Activated T-helper 1 cell treated with anti-CD3 and anti-CD28 coated beads, Interleukin-2, amount 50 U/mL, for 16 hours (primary cell): Measurements from ENCODE around the gene NCOR1.
"Not testable (repeated sequence)": the region's sequence is repeated elsewhere in the genome, so short reads cannot be mapped to it uniquely, and the experiment has no call there.

ENCODE experiments used
- DNase-seq, 2 donors: peaks; one replicate each; pipeline ENCODE4 v3.0.0-alpha.2; 2020; ENCODE audit warnings: low read depth in 1 of 2, low spot score in 1 of 2

The NCOR1 gene

DNA sequence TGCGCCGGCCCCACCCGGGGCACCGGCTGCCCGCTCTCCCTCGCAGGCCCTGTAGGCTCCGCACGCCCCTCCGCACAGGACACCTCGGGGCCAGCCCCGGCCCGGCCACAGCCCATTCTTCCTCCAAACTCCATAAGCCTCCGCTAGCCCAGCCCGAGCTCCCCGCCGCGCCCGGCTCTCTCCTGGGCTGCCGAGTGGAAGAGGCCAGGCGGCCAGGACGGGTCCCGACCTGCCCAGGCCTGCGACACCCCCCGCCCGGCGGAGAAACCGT is 397 bp downstream of the NCOR1 start:
- peak in 1 of 2 donors; percentile 7 for DNase-seq

DNA sequence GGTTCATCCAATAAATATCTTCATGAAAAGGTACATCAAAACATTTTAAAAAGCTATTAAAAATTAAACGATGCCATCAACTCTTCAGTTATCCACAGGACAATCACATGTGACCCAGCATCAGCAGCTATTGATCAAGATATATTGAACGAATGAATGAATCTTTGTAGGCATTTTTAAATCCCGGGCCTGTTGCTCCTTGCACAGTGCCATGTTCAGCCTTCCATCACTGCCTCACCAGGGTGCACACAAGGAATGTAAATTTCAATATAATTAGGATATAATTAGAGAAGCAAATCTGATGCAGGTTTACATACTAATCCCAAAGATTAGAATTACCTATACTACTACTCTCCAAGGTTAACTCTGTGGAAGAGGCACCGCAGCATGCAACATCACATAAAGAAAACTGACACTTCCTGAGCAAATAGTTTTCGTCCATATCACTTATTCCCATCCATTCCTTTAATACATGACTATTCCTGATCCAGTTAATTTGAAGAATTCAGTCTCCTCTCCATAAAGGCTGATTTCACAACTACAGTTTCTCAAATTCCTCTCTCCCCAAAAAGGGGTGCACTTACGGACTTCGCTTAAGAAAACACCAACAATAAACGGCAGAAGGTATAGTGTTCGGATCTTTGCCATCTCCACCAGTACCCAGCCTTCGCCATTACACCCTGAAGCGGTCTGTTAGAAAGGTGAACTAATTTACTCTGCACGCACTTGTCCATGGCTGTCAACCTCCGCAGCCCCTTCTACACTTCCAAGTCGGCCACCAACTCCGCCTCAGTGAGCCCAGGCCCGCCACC is 938 bp downstream of the NCOR1 start:
- no peak for DNase-seq

DNA sequence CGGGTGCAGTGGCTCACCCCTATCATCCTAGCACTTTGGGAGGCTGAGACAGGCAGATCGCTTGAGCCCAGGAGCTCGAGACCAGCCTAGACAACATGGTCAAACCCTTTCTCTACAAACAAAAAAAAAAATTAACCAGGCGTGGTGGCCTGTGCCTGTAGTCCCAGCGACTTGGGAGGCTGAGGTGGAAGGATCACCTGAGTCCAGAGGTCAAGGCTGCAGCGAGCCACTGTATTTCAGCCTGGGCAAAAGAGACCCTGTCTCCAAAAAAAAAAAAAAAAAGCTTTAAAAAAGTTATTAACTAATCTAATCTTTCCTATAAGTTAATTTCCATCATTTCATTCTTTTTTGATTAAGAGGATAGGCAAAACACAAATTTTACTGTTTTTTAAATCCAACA is 2.5 kb downstream of the NCOR1 start:
- no peak for DNase-seq

DNA sequence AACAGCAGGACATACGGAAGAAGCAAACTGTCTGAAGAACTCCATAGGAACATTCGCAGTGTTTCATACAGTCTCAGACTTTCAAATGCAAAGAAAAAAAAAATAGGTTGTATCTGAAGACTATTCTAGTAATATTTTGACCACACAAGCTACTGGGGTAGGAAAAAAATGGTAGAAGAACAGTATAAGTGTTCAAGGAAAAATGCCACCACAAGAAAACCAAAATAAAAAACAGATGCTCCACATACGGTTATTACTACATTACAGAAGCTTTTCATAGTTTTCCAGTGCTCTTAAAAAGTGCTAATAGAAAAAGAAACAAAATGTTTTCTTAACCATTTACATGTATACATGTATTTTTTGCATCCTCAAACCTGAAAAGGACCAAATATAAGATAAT is 3.7 kb downstream of the NCOR1 start:
- DNase-seq = no peak

DNA sequence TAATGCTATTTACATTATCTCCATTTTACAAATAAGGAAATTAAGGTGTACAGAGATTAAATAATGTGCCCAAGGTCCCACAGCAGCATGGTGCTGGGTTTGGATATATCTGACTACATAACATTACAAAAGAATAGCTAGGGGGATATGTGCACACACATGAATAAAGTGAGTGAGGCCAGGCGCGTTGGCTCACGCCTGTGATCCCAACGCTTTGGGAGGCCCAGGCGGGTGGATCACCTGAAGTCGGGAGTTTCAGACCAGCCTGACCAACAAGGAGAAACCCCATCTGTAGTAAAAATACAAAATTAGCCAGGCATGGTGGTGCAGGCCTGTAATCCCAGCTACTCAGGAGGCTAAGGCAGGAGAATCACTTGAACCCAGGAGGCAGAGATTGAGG is 10.6 kb downstream of the NCOR1 start:
- DNase-seq = not testable (repeated sequence)

DNA sequence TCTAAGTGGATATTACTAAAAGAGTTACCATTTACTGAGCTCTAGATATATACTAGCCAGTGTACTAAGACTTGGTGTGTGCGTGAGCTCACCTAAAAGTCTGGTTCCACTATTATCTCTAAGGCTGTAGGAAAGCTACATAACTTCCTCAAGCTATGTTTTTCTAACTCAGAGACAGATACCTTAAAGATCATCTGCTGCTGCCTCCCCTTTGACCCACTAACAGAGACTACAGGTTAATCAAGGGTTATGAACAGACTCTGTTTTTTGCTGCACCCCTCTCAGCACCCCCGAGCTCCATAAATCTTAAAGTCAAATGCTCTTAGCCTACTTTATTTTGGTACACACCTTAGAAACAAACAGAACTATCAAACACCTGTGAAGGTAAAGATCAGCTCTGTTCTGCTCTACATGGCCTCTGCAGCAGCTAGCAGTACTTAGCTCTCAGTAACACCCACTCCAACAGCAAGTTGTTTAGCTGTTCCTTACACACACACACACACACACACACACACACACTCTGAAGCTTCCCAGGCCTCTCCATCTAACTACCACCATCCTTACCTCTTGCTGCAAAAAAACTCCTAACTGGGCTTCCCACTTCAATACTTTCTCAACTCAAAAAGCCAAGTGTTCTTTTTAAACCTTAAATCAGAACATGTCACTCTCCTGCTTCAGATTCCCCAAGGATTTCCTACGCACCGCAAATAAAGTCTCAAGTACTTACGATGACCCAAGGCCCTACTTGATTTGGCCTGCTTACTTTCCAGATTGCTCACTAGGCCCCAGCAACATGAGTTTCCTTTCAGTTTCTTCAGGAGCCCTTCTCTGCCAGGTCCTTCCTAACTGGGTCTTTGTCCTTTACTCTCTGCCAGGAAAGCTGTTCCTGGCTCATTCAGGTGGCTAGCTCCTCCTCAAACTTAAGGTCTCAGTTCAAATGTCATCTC is 12.5 kb downstream of the NCOR1 start:
- DNase-seq = not testable (repeated sequence)

DNA sequence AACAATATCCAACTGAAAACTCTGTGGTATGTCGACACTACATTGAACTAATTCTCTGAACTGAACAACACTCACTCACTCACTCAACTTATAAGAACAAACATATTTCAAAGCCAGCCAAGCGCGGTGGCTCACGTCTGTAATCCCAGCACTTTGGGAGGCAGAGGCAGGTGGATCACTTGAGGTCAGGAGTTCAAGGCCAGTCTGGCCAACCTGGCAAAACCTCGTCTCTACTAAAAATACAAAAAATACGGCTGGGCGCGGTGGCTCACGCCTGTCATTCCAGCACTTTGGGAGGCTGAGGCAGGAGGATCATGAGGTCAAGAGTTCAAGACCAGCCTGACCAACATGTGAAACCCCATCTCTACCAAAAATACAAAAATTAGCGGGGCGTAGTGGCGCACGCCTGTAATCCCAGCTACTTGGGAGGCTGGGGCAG is 13.6 kb downstream of the NCOR1 start:
- not testable (repeated sequence) for DNase-seq

DNA sequence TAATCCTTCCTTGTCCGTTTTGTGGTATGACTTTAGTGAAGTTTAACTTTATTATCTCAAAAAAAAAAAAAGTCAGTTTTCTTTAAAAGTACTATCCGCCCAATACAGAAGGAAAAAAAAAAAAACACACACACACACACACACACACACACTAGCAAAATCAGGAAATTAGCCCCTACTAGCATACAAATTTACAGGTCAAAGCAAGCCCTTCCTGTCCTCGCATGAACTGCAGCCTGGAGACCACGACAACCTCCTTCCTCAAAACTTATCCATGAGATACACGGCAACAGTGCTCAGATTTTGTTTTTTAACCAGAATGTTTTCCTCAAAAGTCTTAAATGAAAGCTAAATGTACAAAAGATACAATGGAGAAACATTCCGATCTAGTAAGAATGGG is 16.2 kb downstream of the NCOR1 start:
- DNase-seq = no peak

DNA sequence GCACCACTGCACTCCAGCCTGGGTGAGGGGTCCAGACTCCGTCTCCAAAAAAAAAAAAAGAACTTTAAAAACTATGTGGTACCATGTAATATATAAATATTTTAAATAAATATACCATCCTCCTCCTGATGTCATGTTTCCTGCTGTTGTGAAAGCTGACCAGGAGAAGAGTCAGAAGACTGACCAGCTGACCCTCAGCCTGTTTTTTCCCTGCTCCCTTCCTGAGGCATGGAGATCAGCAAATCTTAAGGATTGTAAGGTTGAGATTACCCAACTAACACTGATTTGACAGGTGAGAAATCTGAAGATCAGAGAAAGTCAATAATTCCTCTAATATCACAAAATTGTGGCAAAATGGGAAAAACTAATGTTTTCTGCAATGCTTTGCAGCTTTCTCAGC is 18.1 kb downstream of the NCOR1 start:
- no peak for DNase-seq

DNA sequence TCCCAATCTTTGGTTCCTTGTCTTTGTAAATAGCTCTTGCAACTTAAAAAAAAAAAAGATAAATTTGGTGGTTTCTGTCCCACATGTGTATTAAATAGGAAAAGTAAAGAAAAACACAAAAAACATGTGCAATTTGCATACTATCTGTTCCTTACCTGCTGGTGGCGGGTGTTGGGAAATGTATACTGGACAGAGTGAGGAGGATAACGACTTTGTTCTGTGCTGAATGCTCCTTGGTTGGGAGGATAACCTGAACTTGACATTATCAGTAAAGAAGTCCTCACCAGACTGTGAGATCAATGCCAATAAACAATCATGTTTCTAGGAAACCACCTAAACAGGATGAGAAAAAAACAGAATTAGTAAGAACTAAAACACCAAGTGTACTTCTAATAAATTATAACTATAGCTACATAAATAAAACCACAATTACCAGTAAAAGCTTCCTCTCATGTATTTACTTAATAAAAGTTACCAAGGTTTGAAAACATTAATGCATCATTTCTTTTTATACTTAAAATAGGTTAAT is 21.0 kb downstream of the NCOR1 start:
- not testable (repeated sequence) for DNase-seq

DNA sequence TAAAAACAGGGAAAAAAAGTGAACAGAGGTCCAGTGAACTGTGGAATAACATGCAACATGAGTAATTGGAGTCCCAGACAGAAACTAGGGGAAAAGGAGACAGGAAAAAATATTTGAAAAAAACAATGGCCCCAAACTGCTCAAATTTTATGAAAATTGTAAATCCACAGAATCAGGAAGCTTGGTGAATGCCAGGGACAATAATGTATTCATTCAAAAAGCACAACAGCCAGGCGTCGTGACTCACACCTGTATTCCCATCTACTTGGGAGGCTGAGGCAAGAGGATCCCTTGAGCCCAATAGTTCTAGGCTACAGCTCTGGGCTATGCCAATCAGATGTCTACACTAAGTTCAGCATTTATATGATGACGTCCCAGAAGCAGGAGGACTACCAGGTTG is 23.7 kb downstream of the NCOR1 start:
- no peak for DNase-seq

DNA sequence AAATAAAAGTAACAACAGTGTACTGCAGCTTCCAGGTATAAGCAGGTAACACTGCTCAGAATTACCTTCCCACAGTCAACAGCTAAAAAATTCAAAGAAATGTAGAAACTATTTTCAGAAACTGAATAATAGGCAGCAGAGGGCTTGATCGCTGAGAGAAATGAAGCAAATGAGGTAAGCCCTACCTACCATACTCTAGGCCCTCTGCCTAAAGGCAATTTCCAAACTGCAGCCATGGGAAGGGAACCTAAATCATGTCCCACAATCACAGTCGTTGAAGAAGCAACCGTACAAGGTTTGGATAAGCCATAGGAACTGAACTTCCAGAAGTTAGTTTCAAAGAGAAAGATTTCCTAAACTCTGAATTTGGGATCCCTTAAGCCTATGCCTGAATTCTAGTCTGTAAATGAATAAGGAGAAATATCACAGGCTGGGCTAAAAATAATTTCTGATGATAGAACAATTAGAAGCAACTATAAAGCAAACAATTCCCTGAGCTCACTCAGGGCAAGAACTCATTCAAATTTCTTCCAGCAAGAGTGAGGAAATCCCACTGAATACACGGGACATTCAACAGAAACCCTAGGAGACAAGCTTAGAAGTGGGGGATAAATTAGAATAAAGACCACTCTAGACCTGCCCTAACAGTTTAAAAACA is 24.5 kb downstream of the NCOR1 start:
- no peak for DNase-seq

DNA sequence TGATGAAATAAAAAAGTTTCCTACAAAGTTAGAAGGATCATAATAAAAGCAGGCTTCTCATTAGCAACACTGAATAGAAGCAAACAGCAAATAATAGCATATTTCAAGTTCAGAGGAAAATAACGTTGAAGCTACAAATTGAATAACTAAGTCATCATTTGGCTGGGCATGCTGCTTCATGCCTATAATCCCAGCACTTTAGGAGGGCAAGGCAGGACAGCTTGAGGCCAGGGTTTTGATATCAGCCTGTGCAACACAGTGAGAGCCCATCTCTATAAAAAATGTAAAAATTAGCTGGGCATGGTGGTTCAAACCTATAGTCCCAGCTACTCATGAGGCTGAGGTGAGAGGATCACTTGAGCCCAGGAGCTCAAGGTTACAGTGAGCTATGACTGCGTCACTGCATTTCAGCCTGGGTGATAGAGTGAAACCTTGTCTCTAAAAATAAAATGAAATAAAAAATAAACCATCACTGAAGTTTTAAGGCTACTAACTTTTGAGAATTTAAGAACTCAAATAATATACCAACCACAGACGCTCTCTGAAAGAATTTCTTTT is 25.5 kb downstream of the NCOR1 start:
- DNase-seq = no peak

DNA sequence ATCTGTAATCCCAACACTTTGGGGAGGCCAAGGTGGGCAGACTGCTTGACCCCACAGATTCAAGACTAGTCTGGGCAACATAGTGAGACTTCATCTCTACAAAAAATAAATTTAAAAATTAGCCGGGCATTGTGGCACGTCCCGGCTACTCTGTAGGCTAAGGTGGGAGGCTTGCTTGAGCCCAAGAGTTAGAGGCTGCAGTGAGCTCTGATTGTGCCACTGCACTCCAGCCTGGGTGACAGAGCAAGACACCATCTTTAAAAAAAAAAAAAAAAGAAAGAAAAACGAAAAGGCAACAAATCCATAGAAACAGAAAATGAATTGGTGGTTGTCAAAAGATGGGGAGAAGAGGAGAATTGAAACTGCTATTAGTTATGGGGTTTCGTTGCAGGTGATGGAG is 27.7 kb downstream of the NCOR1 start:
- DNase-seq = no peak

DNA sequence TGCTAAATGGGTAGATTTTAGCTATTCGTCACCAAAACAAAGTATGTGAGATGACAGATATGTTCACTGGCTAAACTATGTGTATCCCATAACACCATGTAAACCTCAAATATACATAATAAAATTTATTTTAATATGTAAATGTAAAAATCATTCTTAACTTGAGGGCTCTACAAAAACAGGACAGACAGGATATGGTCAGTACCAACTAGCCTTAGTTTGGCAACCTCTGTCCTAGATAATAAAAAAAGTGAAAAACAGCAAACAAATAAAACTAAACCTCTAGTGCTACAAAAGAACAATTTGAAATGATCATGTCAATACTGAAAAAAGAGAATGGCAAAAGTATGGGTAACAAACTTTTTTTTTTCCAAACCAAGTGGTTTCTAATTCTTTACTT is 33.8 kb downstream of the NCOR1 start:
- no peak for DNase-seq

DNA sequence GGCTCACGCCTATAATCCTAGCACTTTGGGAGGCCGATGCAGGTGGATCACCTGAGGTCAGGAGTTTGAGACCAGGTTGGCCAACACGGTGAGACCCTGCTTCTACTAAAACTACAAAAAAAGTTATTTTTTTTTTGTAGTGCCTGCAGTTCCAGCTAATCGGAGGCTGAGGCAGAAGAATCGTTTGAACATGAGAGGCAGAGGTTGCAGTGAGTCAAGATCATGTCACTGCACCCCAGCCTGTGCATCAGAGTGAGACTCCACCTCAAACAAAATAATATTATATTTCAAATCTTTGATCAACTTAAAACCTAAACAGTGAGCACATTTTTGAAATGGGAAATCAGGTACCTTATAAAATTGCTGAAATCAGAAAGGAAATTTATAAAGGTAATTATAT is 36.5 kb downstream of the NCOR1 start:
- no peak for DNase-seq

DNA sequence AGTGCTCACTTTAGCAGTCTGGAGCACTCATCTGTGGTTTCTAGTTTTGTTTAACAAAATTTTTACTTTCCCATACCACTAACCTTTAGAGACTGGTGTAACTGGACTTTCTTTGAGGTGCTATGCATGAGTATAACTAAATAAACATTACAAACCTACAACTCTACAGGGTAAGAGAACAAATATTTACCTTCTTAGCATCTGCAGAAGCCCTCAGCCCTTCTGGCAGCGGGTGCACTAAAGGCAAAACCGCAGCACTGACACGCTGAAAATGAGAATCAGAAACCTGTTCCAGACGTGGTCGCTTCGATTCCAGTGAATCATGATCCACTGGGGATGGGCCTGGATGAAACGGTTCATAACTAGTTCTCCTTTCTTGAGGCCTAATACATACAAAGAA is 43.7 kb downstream of the NCOR1 start:
- DNase-seq = no peak

DNA sequence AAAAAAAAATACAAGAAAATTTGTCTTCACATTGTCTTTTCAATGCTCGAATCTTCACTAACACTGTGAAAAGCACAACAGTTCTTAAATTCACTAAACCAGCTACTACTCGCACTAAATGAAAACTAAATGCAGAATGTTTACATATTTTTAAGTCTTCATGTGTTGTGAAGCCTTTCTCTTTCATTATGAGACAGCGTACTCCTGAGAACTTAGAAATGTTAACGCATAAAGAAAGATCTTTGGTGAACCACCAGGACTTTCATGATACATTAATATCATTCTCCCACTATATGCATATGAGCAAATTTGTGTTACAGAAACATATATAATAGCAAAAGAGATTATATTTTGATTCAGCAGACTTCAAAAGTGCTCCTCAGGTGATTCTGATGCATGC is 48.6 kb downstream of the NCOR1 start:
- DNase-seq = not testable (repeated sequence)

DNA sequence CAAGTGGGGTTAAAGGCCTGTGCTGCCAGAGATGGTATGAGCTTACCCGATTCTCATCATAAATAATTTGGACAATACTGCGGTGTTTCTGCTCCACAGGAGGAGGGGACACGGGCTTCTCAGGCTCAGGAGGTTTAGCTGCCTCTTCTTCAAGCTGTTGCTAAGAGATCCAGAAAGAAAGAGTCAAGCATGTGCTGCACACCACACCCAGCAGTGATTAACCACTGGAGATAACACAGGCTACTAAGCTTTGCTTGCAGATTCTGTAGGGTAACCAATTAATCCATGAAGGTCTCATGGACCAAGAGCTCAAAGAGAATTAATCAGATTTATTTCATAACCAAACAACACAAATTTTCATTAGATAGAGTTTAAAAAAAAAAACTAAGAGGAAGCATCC is 56.6 kb downstream of the NCOR1 start:
- DNase-seq = no peak

DNA sequence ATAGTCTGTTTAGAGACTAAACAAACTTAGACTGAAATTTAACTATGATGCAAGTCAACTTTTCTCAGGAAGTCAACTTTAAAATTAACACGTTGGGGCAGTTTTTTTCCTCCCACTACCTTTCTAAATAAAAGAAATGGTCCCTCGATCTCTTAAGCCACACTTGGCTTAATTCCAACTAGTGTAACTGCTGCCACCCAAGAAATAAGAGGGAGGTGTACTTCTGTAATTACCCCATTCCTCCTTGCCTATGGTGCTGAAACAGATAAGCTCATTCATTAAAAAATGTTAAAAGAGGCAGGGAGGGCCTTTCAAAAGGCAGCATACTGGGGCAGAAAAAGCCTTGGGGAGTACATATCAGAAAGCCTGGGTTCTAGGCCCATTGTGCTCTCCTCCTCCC is 59.8 kb downstream of the NCOR1 start:
- DNase-seq = no peak

DNA sequence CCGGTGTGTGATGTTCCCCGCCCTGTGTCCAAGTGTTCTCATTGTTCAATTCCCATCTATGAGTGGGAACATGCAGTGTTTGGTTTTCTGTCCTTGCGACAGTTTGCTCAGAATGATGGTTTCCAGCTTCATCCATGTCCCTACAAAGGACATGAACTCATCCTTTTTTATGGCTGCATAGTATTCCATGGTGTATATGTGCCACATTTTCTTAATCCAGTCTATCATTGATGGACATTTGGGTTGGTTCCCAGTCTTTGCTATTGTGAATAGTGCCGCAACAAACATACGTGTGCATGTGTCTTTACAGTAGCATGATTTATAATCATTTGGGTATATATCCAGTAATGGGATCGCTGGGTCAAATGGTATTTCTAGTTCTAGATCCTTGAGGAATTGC is 63.0 kb downstream of the NCOR1 start:
- not testable (repeated sequence) for DNase-seq
